ENCODE results near the gene FYN. TPM values are rescaled to one million over a fixed set of nuclear protein-coding genes. Genes with fewer than 3 reads are reported as not detected.

The FYN gene
- total RNA-seq, 1 donor from 2014 or later, result 46.3 TPM

DNA sequence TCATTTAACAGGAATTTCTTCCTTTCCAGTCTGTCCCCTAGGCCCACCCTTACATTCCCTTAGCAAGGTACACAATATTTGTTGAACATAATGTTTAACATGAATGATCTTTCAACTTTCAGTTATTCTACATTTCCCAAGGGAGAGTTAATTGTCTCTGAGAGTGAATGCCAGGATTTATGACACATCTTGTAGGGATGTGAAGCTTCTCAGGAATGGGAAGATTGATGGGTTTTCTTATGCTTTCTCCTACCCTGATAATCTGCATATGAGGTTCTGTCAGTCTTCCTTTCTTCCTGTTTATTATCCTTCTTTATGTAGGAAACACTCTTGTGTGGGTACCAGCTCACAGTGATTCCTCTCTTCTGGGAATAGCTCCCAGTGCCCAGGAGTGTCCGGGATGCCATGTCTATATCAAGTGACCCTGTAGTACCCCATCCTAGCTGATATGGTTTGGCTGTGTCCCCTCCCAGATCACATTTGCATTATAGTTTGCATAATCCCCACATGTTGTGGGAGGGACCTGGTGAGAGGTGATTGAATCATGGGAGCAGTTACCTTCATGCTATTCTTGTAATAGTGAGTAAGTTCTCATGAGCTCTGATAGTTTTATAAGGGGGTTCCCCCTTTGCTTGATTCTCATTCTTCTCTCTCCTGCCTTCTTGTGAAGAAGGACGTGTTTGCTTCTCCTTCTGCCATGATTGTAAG lies 7.1 kb upstream of the FYN start:
- Histone ChIP-seq H3K4me1 (no peaks in the 10 kb centered on the region), H3K4me3 (no peak overlapping the region), H3K36me3 (no peaks in the 10 kb centered on the region), H3K27me3 (ENCODE audit: low read depth) (no peaks in the 10 kb centered on the region), H3K27ac (replicated peaks) (no peak overlapping the region), H3K9me3 (replicated peaks) (no peaks in the 10 kb centered on the region)
- TF ChIP-seq, protein P1, sequence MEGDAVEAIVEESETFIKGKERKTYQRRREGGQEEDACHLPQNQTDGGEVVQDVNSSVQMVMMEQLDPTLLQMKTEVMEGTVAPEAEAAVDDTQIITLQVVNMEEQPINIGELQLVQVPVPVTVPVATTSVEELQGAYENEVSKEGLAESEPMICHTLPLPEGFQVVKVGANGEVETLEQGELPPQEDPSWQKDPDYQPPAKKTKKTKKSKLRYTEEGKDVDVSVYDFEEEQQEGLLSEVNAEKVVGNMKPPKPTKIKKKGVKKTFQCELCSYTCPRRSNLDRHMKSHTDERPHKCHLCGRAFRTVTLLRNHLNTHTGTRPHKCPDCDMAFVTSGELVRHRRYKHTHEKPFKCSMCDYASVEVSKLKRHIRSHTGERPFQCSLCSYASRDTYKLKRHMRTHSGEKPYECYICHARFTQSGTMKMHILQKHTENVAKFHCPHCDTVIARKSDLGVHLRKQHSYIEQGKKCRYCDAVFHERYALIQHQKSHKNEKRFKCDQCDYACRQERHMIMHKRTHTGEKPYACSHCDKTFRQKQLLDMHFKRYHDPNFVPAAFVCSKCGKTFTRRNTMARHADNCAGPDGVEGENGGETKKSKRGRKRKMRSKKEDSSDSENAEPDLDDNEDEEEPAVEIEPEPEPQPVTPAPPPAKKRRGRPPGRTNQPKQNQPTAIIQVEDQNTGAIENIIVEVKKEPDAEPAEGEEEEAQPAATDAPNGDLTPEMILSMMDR (IDR thresholded peaks at IDR 0.05; ENCODE audit: borderline replicate concordance), result no peak
- DNase-seq, result no peak
- intact Hi-C loops (cut with micrococcal nuclease), result loop anchor here (10.0 kb wide), 1 partner anchor 114 kb away; no protein-coding TSS in a partner anchor

DNA sequence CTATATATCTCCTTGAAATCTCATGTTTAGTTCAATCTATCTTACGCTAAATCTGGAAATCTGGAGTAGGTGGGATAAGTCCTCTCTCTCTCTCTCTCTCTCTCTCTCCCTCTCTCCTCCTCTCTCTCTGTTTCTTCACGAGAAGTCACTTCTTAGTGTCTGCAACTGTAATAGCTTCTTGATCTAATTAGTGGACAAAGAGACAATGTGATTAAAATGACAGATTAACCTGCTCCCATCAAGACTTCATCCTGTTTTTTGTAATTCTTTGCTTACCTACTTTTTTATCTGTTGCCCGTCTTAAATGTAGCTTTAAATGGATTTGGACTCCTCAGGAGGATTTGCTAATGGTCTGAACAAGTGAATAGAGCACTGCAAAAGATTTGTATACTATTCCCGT lies 2.5 kb upstream of the FYN start:
- intact Hi-C loops (cut with micrococcal nuclease), result loop anchor here (10.0 kb wide), 1 partner anchor 161 kb away; no protein-coding TSS in a partner anchor
- H3K36me3 ChIP-seq, result no peaks in the 10 kb centered on the region

DNA sequence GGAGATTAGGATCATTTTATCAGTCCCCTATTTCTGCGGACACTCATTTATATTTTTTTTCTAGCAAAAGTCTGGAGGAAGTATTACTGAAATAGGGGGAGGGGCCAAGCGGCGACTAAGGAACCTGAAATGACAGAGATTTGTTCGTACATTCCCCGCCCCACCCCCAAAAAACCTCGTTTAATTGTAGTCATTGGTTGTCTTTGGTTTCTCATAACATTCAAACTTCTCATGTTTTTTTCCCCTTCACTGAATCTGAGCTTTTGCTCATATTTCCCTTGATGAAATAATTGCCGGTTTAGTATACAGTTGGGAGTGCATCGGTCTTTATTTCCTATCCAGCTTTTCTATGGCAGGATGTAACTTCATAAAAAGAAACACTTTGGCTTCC lies 768 bp upstream of the FYN start:
- intact Hi-C loops (cut with micrococcal nuclease), result loop anchor here (10.0 kb wide), 1 partner anchor 159 kb away; no protein-coding TSS in a partner anchor
- Histone ChIP-seq H3K4me3 (peak overlapping the region; percentile 87), H3K4me1 (peaks cover 48% of the 10 kb centered on the region), H3K27ac (replicated peaks) (peak overlapping the region; percentile 91), H3K9me3 (replicated peaks) (no peaks in the 10 kb centered on the region), H3K36me3 (no peaks in the 10 kb centered on the region), H3K27me3 (ENCODE audit: low read depth) (no peaks in the 10 kb centered on the region)
- TF ChIP-seq, protein P1 (IDR thresholded peaks at IDR 0.05; ENCODE audit: borderline replicate concordance), result no peak
- DNase-seq, result no peak

More for the DNA sequence above, 2.5 kb upstream of the FYN start:
- TF ChIP-seq, protein P1 (IDR thresholded peaks at IDR 0.05; ENCODE audit: borderline replicate concordance), result no peak
- H3K4me3 ChIP-seq, result no peak overlapping the region
- H3K27me3 ChIP-seq (ENCODE audit: low read depth), result no peaks in the 10 kb centered on the region
- no peak for DNase-seq
- H3K9me3 ChIP-seq (replicated peaks), result no peaks in the 10 kb centered on the region
- H3K4me1 ChIP-seq, result peaks cover 31% of the 10 kb centered on the region
- H3K27ac ChIP-seq (replicated peaks), result no peak overlapping the region

DNA sequence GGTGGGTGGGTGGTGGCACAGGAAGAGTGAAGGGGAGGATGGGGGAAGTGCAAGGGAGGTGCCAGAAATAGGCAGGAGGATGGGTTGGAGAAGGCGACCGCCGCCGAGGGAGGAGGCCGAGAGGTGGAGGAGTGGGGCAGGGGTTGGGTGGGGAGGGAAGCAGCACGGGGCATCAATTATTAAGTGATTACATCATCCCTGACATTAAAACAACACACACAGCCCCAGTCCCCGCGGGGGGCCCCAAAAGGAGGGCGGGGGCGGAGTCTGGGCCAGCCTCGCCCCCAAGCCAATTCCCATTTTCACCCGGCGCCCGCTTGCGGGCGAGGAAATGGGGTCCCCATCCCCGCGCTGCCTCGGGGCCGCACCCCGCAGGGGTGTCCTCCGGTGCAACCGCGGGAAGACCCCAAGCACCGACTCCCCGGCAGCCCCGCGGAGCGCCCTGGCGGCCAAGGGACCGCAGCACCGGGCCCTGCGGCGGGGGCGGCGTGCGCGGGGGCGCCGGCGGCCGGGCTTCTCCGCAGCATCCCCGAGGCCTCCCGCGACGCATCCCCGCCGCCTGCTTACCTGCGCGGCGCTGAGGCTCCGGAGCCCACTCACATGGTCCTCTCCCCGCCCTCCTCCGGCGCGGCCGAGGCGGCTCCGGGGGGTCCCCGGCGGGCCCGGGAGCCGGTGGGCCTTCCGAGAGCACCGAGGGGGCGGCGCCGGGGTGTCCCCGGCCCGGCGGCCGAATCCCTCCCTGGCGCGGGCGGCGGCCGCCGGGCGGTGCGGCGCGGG lies 663 bp downstream of the FYN start:
- Histone ChIP-seq H3K27me3 (ENCODE audit: low read depth) (no peaks in the 10 kb centered on the region), H3K9me3 (replicated peaks) (no peaks in the 10 kb centered on the region), H3K4me3 (peak overlapping the region; percentile 87), H3K36me3 (no peaks in the 10 kb centered on the region), H3K4me1 (peaks cover 60% of the 10 kb centered on the region), H3K27ac (replicated peaks) (peak overlapping the region; percentile 91)
- intact Hi-C loops (cut with micrococcal nuclease), result loop anchor here (10.0 kb wide), 1 partner anchor 158 kb away; no protein-coding TSS in a partner anchor
- peak; percentile 37 for DNase-seq
- TF ChIP-seq, protein P1 (IDR thresholded peaks at IDR 0.05; ENCODE audit: borderline replicate concordance), result no peak

DNA sequence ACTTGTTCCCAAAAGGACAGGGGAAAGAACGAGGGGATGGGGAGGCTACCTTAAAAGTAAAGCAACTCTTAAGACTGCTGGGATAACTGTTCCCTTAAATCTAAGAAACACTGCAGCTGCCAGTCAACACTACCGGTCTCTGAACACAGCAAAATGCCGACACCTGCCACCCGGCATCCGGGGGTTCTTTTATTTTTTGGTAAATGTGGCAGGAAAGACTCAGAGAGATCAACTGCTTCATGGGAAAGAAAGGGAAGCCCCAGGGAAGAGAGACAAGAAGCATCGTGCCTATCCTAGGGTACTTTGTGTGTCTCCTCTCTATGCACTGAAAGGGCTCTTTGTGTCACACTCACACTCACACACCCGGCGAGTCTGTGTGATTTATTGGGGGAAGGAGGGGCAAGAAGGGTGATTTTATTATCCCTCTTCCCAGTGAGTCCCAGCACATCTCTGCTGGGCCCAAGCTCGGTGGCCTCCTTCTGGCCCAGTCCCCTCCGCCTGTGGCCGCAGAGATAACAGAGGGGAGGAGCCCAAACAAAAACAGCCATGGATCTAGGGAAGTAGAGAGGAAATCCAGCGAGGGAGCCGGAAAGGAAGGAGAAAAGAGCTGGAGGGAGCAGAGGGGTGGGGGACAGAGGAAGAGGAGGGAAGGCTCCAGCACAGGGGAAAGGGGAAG lies 1.4 kb downstream of the FYN start:
- DNase-seq, result peak; percentile 26

More for the DNA sequence above, 1.4 kb downstream of the FYN start:
- H3K4me3 ChIP-seq, result peak overlapping the region; percentile 87
- H3K4me1 ChIP-seq, result peaks cover 66% of the 10 kb centered on the region
- no peaks in the 10 kb centered on the region for H3K36me3 ChIP-seq
- no peaks in the 10 kb centered on the region for H3K27me3 ChIP-seq (ENCODE audit: low read depth)
- no peaks in the 10 kb centered on the region for H3K9me3 ChIP-seq (replicated peaks)
- peak overlapping the region; percentile 91 for H3K27ac ChIP-seq (replicated peaks)
- intact Hi-C loops (cut with micrococcal nuclease), result loop anchor here (10.0 kb wide), 1 partner anchor 157 kb away; no protein-coding TSS in a partner anchor
- TF ChIP-seq, protein P1 (IDR thresholded peaks at IDR 0.05; ENCODE audit: borderline replicate concordance), result no peak

Data from left ventricle myocardium inferior (tissue), 1 donor.